ENCODE measurements around the gene PIM3.

Gene PIM3

DNA sequence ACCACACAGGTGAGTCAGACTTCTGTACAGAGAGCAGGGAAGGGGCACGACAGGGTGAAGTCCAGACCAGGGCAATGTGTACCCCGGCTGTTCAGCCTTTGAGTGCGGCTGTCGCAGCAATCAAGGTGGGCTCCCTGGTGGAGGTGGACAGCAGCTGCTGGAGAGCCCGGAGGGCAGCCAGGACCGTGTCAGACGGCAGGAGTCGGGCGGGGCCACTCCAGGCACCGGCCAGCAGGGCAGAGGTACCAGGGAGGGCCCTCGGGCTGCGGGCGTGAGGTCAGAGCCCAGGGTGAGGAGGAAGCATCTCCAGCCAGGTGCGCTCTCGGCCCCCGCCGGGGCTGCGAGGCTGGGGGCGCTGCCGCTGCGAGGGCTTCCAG lies 802 bp upstream of the PIM3 start:
- DNase-seq (ENCODE audit: insufficient read length, low spot score) (peak; percentile 67), FAIRE-seq (no peak)
- TF ChIP-seq POLR2A (IDR thresholded peaks at IDR 0.05; ENCODE audit: low read depth, low read length), result no peak

DNA sequence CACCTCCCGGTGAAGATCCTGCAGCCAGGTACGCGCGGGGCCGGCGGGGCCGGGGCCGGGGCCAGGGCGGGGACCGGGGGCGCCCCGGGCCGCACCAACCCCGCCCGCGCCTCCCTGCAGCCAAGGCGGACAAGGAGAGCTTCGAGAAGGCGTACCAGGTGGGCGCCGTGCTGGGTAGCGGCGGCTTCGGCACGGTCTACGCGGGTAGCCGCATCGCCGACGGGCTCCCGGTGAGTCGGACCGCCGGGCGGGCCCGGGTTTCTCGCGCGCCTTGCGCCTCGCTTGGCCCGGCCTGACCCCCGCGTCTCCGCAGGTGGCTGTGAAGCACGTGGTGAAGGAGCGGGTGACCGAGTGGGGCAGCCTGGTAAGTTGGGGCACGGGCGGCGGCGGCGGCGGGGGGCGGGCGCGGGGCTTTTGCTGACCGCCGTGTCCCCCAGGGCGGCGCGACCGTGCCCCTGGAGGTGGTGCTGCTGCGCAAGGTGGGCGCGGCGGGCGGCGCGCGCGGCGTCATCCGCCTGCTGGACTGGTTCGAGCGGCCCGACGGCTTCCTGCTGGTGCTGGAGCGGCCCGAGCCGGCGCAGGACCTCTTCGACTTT lies 531 bp downstream of the PIM3 start:
- DNase-seq (ENCODE audit: insufficient read length, low spot score), result no peak
- TF ChIP-seq POLR2A (IDR thresholded peaks at IDR 0.05; ENCODE audit: low read depth, low read length), result no peak
- no peak for FAIRE-seq

DNA sequence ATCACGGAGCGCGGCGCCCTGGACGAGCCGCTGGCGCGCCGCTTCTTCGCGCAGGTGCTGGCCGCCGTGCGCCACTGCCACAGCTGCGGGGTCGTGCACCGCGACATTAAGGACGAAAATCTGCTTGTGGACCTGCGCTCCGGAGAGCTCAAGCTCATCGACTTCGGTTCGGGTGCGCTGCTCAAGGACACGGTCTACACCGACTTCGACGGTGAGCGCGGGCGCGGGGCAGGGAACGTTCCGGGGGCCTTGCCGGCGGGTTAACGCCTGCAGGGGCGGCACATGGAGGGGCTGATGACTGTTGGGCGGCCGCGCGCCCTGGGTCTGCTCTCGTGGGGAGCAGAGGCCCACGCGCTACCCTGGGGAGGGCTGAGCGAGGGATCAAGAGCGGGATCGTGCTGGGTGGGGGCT lies 1.0 kb downstream of the PIM3 start:
- DNase-seq (ENCODE audit: insufficient read length, low spot score) (no peak), FAIRE-seq (no peak)
- no peak for TF ChIP-seq POLR2A (IDR thresholded peaks at IDR 0.05; ENCODE audit: low read depth, low read length)

DNA sequence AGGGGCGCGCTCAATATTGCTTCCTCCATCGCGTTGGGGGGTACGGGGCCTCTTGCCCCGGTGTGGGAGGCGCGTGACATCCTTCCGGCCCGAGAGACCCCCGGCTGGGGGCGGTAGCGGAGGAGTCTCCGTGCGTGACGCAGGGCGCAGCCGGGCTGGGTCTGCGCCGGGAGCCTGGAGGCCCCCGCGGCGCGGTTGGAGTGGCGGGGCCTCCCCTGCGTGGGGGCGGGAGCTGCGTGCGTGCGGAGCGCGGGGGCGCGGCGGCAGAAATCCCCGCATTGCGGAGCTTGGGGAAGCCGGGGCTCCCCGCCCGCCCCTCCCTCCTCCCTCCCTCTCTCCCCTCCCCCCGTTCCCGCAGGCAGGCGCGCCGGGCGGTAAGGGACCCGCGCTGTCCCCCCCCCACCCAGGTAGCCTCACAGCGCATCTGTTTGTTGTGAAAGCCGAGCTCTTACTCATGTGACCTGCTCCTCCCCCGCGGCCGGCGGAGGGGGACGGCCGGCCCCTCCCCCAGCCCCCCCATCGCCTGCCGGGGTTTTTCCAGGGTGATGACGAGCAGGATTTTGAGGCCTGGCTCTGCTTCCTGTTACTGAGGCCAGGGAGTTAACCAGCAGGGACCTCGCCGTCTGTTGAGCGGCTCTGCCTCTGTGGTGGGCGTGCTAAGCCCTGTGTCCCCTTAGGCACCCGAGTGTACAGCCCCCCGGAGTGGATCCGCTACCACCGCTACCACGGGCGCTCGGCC lies 1.6 kb downstream of the PIM3 start:
- no peak for FAIRE-seq
- TF ChIP-seq POLR2A (IDR thresholded peaks at IDR 0.05; ENCODE audit: low read depth, low read length), result 0 out of 2 replicates have a peak, but pooled peaks have one; percentile 19
- DNase-seq (ENCODE audit: insufficient read length, low spot score), result peak; percentile 86

DNA sequence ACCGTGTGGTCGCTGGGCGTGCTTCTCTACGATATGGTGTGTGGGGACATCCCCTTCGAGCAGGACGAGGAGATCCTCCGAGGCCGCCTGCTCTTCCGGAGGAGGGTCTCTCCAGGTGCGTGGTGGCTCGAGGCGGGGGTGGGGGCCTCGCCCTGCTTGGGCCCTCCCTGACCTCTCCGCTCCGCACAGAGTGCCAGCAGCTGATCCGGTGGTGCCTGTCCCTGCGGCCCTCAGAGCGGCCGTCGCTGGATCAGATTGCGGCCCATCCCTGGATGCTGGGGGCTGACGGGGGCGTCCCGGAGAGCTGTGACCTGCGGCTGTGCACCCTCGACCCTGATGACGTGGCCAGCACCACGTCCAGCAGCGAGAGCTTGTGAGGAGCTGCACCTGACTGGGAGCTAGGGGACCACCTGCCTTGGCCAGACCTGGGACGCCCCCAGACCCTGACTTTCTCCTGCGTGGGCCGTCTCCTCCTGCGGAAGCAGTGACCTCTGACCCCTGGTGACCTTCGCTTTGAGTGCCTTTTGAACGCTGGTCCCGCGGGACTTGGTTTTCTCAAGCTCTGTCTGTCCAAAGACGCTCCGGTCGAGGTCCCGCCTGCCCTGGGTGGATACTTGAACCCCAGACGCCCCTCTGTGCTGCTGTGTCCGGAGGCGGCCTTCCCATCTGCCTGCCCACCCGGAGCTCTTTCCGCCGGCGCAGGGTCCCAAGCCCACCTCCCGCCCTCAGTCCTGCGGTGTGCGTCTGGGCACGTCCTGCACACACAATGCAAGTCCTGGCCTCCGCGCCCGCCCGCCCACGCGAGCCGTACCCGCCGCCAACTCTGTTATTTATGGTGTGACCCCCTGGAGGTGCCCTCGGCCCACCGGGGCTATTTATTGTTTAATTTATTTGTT lies 2.4 kb downstream of the PIM3 start:
- TF ChIP-seq POLR2A (IDR thresholded peaks at IDR 0.05; ENCODE audit: low read depth, low read length), result no peak
- FAIRE-seq, result no peak
- no peak for DNase-seq (ENCODE audit: insufficient read length, low spot score)

DNA sequence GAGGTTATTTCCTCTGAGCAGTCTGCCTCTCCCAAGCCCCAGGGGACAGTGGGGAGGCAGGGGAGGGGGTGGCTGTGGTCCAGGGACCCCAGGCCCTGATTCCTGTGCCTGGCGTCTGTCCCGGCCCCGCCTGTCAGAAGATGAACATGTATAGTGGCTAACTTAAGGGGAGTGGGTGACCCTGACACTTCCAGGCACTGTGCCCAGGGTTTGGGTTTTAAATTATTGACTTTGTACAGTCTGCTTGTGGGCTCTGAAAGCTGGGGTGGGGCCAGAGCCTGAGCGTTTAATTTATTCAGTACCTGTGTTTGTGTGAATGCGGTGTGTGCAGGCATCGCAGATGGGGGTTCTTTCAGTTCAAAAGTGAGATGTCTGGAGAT lies 3.1 kb downstream of the PIM3 start:
- no peak for DNase-seq (ENCODE audit: insufficient read length, low spot score)
- no peak for TF ChIP-seq POLR2A (IDR thresholded peaks at IDR 0.05; ENCODE audit: low read depth, low read length)
- no peak for FAIRE-seq

DNA sequence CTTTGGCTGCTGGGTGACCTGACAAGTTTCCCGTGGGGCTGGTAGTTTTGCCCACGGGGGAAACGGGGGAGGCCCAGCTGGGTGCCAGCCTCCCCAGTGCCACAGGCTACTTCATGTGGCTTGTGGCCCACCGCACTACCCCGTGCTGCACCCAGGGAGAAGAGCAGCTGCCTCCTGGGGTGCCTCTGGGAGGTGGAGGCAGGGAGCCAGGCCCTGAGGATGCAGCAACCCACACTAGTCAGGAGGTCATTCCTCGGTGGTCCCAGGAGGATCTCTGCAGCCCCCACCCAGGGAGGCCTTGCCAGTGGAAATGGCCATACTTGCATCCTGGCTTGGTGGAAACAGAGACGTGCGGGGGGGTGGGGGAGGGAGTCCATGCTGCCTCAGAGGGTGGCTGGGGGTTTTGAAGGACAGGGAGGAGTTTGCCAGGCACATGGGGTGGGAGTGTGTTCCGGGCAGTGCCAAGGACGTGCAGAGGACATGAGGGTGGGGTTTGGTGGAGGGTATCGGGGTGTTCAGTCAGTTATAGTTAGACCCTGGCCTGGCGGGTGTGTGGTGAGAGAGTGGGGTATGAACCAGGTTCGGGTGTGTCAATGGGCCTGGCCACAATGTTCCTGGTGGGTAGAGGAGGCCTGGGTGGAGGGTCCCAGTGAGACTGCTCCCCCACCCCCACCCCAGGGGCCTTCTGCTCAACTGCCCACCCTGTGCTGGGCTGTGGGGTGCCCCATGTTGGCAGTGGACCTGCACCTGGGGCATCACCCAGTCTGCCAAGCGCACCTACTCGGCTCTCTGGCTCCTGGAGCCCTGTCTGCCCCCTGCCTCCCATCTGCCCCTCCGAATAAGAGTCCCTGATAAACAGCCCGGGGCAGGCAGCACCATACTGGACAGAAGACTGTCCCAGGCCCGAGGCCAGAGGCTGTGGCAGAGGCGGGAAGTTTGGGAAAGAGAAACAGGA lies 3.8 kb downstream of the PIM3 start:
- no peak for FAIRE-seq
- DNase-seq (ENCODE audit: insufficient read length, low spot score), result no peak
- TF ChIP-seq POLR2A (IDR thresholded peaks at IDR 0.05; ENCODE audit: low read depth, low read length), result no peak

DNA sequence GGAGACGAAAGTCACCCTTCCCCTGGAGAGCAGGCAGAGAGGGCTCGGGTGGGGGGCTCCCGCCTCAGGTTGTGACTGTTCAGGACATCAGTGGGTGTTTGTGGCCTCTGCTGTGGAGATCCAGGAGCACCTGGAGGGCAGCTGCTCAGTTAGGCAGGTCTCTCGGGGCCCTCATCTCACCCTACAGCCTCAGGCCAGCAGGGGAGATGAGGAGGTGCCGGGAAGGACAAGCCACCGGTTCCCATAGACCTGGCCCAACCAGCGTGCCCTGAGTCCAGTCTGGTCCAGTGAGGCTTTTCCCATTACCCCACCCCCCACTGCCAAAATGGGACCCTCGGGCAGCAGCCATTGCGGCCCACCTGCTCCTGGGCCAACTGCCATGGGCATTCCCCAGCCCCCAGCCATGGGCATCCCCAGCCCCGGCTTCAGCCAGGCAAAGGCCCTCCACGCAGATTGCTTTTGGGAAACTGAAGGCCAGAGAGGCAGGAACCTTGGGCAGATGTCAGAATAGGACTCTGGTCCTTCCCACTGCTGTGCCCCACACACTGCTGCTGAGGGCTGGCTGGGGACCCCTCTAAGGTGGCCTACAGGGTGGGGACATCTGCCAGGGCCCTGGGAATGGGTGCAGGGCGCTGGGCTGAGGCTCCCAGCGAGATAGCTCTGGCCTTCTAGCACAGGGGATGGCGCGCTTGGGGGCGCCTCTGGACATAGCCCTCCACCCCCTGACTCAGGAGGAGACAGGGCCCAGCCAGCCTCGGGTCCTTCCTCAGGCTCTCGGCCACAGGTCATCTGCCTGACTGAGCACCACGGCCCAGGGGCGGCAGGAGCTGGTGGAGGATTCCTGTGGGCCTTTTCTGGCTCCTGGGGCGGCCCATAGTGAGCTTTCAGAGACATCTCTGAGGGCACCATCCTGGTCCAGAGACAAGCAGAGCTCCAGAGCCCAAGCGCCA lies 4.8 kb downstream of the PIM3 start:
- FAIRE-seq (no peak), DNase-seq (ENCODE audit: insufficient read length, low spot score) (no peak)
- no peak for TF ChIP-seq POLR2A (IDR thresholded peaks at IDR 0.05; ENCODE audit: low read depth, low read length)

DNA sequence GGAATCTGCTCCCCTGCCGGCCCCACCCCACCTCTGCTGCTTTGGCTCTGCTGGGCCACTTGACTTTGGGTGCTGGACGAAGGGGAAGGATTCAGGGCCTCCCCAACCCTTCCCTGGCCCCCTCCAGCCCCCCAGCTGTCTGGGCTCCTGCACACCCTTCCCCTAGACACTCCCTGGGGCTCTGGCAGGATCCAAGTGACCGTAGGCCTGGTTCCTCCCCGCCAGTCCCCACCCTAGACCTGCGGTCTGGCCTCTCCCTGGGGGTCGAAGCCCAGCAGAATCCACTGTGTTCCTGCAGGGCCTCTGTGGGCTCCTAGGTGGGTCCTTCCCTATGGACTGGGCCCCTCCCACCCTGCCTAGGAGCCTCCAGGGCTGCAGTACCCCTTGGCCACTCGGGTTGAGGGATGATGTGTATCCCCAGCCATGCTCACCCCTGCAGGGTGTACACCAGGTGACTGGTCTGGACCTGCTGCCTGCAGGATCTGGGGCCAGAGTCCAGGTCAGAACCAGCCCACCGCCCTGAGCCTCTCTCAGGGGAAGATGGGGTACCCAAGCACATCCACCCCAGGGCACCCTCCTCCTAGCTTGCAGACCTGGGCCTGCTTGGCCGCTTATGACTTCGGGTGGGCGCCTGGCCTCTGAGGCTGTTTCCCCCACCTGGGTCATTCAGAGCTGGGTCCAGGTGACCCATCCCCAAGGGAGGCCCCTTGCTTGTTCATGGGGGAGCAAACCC lies 5.6 kb downstream of the PIM3 start:
- FAIRE-seq (no peak), DNase-seq (ENCODE audit: insufficient read length, low spot score) (no peak)
- no peak for TF ChIP-seq POLR2A (IDR thresholded peaks at IDR 0.05; ENCODE audit: low read depth, low read length)

DNA sequence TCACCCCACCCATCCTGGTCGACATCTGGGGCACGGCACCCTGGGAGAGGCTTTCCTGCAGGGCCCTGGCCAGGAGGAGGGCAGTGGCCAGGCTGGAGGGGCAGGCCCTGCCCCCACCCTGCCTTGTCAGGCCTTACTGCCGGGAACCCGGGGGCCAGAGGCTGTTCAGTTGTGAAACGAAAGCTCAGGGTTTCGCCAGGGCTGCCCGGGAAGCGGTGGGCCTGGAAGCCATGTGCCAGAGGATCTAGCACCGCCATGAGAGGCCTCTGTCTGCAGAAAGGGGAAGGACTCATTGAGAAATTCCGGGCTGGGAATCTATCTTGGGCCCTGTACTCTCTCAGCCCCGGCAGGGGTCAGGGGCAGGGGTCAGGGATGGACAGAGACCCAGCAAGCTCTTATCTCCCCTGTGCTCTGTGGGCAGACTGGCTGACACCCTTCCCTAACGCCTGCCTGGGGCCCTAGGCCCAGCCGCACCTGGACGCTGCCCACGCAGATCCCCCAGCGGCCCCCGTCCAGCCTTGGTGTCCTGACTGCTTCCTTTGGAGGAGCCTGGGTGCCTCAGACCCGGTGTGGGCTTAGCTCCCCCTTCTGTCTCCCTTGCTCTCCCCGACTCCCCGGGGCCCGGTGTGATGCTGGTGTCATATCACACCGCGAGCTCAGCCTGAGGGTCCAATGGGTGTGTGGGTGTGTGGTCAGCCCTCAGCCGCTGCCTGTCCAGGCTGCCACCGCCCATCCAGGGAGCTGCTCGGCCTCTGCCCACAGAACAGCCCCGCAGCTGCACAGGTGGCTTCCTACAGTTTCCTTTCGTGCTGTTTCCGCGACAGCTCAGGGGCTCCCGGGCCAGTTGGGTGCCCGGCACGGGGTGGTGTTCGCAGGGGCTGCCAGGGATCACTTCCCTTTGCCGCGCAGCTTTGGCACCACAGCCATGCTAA lies 6.5 kb downstream of the PIM3 start:
- no peak for FAIRE-seq
- no peak for DNase-seq (ENCODE audit: insufficient read length, low spot score)
- no peak for TF ChIP-seq POLR2A (IDR thresholded peaks at IDR 0.05; ENCODE audit: low read depth, low read length)

DNA sequence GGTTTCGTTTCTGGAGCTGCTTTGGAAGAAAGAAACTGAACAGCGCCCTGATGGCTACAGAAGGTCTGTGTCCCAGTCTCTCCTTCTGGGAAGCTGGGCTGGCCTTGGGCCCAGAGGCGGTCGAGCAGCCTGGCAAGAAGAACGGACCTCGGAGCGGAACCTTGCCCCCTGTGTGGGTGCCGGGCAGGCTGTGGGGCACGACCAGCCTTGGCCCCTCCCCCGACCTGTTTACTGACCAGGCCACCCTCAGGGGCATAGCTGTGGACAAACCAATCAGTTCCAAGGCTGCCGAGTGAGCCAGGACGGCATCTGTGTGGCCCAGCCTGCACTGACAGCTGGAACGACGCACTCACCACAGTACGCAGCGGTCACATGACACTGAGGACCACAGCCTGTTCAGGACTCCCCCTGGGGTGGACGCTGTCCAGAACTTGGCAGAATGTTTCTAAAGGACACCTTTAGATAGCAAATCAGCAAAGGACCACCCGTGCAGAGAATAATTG lies 7.2 kb downstream of the PIM3 start:
- FAIRE-seq (no peak), DNase-seq (ENCODE audit: insufficient read length, low spot score) (no peak)
- no peak for TF ChIP-seq POLR2A (IDR thresholded peaks at IDR 0.05; ENCODE audit: low read depth, low read length)

All from H54 (cell line).